Neural cell (in vitro differentiated cells): ENCODE measurements around the gene MAIP1.

Experiments used
- EP300 ChIP-seq: fragments of 450-650 bp; conservative IDR thresholded peaks from 2 replicates; pipeline ENCODE4 v1.6.1; 2014; ENCODE audit warnings: antibody characterized with exemption, mild to moderate bottlenecking, moderate library complexity; ENCODE audit not compliant: poor library complexity, severe bottlenecking
- EZH2 ChIP-seq: fragments of 200-600, 300-800 bp; shearing (Covaris generic), sonication (generic); IDR thresholded peaks from 2 replicates; pipeline ENCODE4 v1.6.1; 2014; ENCODE audit warnings: antibody characterized with exemption, low read length, borderline replicate concordance, mild to moderate bottlenecking; ENCODE audit not compliant: insufficient read depth, poor library complexity, severe bottlenecking
- TF ChIP-seq, protein P1 (sequence below): fragments of 450-650 bp; IDR thresholded peaks from 2 replicates; pipeline ENCODE4 v1.5.1; 2014; ENCODE audit warnings: antibody characterized with exemption, mild to moderate bottlenecking, moderate library complexity; ENCODE audit not compliant: poor library complexity, severe bottlenecking

DNA sequence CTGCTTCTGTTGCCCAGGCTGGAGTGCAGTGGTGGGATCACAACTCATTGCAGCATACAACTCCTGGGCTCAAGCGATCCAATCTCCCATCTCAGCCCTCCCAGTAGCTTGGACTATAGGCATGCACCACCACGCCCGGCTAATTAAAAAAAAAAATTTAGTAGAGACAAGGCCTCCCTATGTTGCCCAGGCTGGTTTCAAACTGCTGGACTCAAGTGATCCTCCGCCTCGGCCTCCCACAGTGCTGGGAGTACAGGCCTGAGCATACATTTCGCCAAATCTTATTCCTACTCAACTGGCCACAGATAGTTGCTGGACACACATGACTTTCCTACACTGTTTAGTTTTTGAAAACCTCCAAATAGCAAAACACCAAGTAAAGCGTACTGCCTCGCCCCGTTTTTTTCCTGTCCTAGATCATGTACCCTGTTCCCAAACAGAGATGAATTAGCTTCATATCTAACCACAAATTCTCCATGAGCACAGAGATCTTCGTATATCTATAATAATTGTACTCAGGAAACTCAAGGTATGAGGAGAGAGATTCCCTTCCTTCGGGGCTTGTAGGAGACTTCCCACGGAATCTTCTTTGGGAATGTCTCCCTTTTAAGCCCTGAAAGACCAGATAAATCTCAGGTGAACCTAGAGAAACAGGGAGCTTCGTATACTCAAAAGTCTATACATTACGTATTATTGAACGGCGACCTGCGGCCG, 44.9 kb upstream of the MAIP1 start:
- TF ChIP-seq, protein P1, sequence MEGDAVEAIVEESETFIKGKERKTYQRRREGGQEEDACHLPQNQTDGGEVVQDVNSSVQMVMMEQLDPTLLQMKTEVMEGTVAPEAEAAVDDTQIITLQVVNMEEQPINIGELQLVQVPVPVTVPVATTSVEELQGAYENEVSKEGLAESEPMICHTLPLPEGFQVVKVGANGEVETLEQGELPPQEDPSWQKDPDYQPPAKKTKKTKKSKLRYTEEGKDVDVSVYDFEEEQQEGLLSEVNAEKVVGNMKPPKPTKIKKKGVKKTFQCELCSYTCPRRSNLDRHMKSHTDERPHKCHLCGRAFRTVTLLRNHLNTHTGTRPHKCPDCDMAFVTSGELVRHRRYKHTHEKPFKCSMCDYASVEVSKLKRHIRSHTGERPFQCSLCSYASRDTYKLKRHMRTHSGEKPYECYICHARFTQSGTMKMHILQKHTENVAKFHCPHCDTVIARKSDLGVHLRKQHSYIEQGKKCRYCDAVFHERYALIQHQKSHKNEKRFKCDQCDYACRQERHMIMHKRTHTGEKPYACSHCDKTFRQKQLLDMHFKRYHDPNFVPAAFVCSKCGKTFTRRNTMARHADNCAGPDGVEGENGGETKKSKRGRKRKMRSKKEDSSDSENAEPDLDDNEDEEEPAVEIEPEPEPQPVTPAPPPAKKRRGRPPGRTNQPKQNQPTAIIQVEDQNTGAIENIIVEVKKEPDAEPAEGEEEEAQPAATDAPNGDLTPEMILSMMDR: no peak
- TF ChIP-seq EP300: no peak
- TF ChIP-seq EZH2: no peak
